ENCODE results near the gene RARG.
A peak's percentile ranks its signal among the peaks of the same experiment; 100 is the strongest.

The RARG gene

DNA sequence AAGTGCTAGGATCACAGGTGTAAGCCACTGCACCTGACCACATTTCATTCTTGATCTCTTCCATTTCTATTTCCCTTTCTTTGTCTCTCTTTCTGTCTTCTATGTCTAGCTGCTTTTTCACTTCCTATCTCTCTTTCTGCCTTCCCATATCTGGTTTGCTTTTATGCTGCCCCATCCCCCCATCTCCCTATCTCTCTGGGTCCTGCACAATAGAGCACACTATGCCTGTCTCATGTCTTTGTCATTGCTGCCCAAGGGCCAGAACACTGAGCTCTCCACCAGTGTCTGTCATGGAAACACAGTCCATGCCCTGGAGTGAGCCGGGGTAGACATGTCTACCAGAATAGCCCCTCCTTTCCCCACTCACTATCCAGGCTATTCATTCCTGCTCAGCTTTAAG is 12.3 kb upstream of the RARG start:
- DNase-seq, result no peak

DNA sequence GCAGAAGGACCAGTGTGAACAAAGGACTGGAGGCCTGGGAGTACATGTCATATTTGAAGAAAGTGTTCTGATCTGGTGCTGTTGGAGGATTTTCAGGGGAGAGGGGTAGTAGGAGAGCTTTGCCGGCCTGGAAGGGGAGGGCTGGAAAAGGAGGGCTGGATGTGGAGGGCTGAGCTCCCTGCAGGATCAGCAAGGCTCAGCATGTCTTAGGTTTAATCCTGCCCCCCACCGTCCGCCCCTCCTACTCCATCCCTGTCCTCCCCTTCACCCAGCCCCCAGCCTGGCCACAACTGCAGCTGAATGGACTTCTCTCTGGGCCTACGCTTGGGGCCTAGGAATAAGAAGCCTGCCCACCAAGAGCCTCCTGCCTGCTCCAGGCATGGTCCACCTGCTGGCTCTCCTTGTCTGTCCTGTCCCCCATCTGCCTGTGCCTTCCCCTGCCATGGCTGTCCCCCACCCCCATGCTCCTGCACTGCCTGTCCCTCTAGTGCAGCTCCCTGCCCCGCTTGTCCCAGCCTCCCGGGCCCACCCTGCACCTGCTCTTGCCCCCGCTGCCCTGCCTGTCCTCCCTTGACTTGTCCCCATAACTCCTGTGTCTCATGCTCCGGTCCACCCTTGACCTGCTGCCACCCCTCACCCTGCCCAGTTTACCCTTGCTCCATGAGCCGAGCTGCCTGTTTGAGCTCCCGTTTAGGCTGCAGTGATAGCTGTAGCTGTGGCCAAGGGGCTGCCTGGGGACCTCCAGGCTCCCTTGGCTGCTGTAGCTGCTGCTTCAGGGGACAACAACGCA is 9.8 kb upstream of the RARG start:
- DNase-seq, result no peak

DNA sequence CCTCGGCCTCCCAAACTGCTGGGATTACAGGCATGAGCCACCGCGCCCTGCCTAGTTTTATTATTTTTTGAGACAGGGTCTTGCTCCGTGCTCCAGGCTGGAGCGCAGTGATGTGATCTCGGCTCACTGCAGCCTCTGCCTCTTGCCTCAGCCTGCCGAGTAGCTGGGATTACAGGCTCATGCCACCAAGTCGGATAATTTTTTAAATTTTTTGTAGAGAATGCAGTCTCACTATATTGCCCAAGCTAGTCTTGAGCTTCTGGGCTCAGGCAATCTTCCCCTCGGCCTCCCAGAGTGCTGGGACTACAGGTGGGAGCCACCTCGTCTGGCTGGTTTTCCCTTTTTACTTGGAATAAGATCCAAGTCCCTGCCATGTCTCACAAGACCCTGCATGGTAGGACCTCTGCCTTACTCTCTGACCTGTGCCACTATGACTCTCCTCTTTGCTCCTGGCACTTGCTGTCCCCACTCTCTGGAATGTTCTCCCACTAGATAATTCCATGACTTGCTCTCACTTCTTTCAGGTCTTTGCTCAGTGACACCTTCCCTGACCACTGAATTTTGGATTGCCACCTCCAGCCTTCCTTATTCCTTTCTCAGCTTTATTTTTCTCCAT is 7.7 kb upstream of the RARG start:
- no peak for DNase-seq

DNA sequence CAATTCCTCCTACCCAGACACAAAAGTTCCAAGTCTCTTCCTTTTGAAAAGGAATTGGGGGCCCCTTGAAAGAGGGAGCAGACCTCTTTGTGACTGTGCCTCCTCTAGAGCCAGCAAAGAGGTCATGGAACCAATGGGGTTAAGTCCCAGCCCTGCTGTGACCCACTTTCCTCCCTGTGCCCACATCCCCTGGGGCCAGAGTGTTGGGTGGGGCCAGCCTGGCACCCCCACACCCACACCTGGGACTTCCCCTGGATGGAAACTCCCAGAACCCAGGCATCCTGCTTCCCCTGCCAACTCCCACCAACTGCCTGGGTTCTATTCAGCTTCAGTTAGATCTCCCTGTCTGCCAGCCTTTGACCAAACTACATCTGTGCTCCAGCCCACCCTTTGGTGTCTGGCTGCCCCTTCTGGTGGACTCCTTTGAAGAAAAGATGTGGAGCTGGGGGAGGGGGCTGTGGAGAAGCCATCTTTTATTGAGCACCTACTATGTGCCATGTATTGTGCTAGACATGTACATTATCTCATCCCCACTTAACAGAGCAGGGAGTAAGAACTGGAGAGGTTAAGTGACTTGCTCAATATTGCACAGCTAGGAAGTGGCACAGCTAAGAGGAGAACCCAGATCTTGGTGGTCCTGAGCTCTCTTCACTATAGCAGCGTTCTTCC is 4.6 kb upstream of the RARG start:
- DNase-seq, result no peak

DNA sequence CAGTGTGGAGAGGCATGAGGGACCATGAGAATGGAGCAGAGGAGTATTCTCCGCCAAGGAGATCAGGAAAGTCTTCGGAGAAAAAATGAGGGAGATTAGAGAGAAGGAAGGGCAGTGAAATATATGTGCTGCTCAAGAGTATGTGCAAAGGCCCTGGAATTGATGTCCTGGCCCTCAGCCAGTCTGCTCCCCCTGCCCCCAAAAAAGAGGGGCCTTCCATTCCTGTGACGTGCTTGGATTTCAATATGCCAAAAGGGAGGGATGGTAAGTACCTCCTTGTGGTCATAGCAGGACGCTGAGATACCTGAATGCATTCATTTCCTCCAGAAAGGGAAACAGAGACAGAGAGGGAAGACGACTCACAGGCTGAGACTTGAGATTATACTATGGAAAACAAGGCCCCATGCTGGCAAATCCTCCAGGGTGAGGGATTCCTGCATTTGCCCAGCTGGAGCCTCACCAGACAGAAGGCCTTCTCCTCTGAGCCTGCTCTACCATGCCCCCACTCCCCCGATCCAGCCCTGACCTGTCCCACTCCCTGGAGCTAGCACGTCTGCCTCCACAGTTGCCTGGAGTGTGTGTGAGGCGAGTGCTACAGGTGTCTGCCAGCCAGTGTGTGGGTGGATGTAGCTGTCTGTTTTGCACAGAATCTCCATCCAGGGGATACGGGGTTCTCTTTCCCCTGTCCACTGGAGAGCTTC is 3.9 kb upstream of the RARG start:
- DNase-seq, result no peak

DNA sequence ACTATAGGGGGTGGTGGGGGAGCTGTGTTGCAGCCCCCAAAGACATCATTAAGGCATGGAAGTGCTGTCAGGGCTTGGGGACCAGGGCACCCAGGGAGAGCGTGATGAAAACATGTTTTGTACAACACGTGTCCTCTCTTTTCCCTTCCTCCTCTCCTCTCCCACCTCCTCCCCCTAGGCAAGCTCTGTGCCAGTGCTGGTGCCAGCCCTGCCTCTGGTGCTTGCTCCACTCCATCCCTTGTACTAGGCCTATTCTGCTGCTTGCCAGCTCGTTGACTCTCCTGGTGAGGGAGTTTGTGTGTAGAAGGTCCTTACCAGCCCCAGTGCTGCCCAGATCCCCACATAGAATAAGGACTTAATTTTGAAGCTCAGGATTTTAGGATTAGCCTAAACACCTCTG is 3.2 kb upstream of the RARG start:
- DNase-seq, result no peak

DNA sequence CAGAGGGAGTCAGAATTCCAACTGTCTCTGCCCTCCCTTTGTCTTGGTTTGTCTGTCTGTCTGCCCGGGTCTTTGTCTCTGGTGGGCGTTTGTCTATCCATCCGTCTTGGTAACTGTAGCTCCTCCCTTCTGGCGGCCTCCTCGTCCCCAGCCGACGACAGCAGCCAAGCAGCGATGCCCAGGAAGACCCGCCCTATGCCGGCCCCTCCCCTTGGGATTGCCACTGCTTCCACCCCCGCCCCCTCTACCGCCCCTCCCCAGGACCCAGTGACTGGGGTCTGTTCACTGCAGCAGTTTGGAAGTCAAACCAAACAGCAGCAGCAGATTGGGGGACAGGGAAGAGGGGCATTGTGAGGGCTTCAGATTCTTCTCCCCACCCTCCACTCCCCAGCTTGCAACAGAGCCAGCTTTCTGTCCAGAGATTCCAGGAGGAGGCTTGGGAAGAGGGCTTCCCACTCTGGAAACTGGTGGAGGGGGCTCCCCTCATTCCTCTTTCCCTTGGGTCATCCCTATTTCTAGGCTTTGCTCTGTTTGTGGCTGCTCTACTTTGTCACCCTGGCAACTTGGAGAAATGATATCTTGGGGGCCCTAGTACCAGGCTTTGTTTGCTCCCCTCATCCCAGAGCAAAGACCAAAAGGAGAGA is 2.4 kb upstream of the RARG start:
- peak; percentile 20 for DNase-seq

DNA sequence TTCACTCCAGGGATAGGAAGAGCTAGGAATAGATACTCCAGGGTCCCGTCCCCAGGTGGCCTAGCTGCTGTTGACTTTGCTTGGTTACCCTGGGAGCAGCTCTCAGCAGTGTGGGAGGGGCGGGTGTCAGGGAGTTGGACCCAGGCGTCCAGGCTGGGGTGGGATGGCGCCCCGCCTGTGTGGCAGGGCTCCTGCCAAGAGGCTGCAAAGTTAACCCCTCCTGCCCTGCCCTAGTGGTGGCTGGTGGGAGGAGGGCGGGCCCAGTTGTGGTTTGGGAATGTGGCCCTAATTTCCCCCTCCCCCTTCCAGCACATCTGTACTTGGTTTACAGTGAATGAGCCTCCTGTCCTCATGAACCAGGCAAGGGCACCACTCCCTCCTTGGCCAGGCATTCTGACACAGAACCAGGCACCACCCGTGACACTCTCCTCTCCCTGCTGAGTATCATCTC is 1.7 kb upstream of the RARG start:
- DNase-seq, result no peak

DNA sequence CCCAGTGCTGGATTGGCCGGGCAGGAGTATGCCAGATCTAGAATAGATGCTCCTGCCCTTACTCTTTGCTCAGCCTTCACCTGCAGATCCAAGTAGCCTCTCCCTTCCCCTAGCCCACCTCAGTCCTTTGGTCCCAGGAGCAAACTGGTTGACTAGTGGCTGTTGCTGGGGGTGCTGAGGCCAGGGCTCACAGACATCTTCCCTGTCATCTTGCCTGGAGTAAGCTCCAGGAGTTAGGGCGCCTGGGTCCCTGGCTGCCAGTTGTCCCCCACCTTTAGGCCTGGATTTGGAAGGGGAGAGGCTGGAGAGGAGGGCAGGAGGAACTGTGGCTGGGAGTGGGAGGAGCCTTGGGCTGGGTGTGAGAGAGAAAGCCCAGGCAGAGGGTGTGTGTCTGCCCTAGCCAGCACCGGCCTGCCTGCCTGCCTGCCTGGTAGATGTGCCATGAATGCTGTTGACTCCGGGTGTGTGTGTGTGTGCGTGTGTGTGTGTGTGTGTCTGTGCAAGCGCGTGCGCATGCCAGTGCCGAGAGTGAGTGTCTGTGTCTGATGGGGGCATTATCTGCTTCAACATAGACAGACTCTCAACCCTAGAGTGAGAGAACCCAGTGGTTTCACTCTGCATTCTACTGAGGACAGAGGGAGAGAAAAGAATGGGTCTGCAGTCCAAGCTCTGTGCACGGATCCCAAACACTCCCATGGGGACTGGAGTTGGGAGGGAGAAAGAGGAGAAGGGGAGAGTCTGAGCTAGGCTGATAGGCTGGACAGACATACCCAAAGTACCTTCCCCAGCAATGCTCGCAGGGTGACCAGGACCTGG is 845 bp upstream of the RARG start:
- DNase-seq, result peak; percentile 48

DNA sequence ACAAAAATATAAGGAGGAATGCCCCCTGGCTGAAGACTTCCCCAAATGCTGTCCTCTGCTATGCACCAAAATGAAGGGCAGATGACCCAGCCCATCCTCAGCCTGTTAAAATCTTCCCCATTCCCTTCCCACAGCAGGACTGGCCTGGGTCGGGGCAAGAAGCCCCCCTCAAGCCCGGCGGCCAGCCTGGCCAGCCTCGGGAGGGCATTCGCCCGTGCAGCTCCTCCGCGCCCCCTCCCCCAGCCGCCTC is 413 bp downstream of the RARG start:
- DNase-seq, result no peak

DNA sequence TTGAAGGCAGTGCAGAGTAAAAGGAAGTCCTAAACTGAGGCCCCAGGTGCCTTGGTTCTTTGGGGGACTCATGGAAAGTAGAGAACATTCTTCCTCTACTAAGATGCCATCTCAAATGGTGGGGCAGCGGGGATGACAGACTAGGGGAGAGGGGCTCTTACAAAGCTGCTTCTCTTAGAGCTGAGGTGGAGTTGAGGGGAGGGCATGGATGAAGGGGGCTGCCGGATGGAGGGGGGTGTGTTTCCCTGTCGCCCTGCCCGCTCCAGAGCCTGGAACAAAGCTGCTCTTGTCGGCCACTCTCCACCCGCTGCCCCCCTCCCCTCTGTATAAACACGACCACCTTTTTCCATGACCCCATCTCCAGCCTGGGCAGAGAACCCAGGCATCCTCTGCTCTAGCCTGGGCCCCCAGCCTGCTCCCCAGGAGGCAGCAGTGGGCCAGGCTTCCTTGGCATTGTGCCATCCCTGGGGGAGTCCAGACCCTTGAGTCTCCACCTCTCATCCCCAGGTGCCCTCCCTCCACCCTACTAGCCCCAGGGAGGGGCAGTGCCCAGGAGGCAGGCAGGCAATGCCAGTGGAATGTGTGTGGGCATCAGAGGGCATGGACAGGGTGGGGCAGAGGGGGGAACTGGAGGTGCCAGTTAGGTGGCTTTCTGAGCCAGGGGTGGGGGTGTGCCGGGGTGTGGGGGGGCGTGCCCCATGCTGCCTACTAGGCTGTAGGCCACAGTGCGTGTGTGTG is 1.7 kb downstream of the RARG start:
- no peak for DNase-seq

DNA sequence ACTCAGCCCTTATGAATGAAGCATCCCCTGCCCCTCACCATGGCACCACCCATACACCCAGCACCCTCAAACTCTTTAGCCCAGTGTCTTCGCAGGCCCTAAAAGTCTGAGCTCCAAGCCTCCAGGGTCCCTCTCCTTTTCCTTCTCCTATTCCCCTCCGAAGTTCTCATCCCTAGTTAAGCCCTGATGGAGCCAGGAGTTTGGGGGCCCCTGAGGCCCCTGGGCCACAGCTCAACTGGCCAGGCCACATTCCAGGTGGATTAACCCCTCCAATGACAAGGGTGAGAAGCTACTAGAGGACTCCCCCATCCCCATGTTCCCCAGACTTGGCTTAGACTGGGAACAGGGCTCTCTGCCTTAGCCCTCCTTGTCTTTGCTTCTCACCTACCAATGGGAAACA is 2.6 kb downstream of the RARG start:
- DNase-seq, result no peak

DNA sequence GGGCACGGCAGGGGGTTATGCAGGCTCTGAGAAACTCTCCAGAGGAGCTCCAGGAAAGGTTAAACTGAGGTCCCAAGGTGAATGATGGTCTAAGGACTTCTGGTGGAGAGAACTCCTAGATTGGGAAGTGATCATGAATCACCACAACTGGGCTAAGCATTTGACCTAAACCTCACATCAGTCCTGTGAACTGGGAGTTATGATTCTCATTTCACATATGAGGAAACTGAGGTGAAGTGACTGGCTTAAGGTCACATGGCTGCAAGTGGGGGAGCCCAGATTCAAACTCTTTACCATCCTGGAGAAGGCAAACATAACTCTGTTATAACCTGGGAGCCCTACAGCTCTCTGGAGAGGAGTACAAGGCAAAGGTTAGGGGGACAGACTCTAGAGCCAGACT is 4.2 kb downstream of the RARG start:
- no peak for DNase-seq

DNA sequence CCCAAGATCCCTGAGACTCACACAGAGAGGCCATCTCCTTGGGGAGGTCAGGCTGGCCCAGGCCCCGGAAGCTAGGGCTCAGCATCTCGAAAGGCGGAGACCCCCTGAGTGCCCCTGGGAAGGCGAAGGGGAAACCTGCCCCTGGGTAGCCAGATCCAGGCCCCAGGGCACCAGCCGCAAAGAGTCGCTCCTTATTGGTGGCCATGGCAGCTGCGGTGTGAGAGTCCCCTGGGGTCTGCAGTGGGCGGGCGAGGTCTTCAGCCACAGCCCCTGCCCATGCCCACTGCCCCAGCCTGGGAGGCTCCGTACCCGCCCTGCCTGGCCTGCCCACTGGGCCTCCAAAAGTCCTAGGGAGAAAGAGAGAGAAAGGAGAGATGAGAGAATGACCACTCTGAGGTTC is 4.7 kb downstream of the RARG start:
- no peak for DNase-seq

DNA sequence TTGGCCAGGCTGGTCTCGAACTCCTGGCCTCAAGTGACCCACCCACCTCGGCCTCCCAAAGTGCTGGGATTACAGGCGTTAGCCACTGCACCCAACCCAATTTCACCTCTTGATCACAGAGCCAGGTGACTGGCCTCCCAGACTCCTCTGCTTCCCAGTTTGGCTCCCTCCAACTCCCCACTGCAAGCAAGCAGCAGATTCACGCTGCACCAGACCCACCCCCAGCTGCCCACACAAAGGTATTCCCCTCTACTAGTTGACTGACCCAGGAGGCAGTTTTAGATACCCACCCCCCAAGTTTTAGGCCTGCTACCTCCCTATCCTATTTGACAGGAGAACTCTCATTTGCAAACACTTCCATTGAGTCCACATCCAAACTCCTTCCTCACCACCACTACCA is 5.2 kb downstream of the RARG start:
- DNase-seq, result no peak

DNA sequence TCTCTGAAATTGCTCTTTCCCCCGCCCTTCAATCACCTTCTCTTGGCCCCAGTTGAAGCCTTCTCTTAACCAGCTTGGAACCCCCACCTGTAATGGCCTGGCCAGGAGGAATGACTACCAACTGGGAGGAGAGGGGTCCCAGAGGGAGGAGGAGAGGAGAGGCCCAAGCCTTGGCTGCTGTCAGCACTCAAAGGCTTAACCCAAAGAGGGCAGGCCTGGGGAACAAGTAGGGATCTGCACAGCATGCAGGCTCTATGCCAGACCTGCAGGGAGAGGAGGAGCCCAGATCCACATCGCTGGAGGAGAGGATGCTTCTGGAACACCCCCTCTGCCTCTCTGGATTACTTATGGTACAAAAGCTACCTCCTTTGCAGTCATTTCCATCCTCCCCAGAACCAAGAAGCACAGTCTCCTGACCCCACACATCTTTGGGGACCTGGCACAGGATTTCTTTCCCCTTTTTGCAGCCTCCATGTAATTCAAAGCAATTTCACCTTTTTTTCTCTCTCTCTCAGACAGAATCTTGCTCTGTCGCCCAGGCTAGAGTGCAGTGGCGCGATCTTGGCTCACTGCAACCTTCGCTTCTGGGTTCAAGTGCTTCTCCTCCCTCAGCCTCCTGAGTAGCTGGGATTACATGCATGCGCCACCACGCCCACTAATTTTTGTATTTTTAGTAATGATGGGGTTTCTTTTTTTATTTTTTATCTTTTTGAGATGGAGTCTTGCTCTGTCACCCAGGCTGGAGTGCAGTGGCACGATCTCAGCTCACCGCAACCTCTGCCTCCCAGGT is 6.2 kb downstream of the RARG start:
- DNase-seq, result no peak

DNA sequence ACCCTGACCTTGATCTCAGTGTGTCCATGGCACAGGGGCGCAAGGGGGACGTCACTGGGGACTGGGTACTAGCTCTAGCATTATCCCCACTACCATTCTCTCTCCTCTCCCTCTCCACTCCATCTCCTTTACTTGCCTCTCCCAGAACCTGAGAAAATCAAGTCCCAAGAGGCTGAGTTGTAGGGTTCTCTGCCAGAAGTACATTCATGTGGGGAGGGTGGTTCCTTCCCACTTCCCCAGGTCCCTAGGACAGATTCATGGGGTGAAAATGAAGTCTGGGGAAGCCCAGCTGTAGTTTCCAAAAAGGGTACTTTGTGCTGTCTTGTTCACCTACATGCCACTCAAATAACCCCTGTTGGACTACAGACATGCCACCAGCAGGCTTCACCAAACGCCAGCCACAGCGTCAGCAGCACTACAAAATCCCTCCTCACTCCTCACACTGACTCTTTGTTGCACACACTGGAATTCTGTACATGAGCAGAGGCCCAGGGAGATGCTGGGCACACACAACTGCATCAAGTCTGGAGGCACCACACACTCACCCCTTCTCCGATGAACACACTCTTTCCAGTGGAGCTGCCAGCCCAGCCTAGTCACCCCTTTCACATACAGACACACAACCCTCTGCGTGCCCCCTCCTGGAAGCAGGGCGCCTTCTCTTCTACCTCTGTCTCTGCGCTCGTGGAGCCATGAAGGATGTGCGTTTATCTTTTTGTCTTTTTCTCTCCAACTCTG is 6.9 kb downstream of the RARG start:
- no peak for DNase-seq

DNA sequence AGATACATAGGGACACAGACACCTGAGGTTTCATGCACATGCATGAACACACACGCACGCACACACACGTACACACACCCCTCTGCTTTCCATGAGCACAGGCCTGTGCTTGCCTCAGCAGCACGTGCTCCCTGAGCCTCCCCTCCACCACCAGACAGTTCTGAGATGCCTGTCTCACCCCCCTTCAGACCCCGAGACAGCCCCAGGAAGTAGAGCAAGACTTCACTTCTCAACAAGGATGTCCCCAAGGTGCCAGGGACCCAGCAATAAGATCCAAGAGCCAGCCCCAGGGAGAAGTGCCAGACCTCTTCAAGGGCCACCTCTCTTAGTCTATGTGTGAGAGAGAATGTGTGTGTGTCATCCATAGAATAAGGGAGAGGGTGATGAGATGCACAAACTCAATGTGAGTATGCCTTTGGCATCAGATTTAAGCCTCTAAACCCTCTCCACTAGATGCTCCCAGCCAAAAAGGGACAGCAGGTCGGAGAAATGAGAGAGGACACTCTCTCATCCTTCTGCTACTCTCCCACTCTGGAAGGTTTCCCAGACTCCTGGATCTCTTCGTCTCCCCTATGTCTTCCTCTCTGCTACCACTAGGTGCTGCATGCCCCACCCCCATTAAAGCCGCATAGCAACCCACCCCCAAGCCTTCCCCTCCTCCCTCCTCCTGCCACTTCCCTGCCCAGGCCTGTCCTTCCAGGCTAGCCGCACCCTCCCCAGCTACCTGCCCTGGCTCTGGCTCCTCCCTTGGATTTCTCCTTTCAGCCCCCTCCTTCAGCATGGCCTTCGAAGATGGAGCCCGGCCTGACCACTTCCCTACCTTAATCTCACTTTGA is 7.7 kb downstream of the RARG start:
- DNase-seq, result peak; percentile 86

DNA sequence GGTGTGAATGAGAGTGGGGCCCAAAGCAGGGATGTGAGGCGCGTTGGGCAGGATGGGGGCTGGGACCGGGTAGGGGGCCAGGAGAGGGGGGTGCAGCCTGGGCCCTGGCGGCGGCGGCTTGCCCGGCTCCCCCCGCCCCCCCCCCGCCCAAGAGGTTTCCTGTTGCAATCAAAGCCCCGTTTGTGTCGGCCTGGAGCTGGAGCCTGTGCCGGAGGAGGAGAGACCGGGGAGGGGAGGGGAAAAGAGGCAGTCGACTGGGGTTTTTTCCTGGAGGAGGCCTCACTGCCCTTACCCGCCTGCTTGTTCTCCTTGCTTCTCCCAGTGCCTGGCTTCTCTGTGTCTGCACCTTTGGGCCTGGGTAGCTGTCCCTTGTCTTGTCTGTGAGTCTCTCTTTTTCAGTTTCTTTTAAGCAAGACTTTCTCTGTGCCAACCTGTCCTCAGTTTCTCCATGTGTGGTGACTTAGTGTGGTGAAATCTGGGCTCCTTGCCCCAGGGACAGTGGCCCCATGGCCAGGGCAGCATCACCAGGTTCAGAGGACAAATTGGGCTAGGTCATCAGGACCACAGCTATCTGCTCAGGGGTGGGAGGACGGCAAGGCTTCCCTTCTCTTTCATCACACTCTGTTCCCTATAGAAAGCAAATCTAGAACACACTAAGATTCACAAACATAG is 8.5 kb downstream of the RARG start:
- no peak for DNase-seq

Data from NCI-H510A treated with DMSO at 0.1 percent for 48 hours (cell line).